Measurements from ENCODE around the gene GPM6B. TPM values are rescaled to one million over a fixed set of nuclear protein-coding genes. Genes with fewer than 3 reads are reported as not detected.

Gene GPM6B
- total RNA-seq, 2 experiments from 2014 or later, result not detected

- POLR2A ChIA-PET, result no interaction called here
Observed at GRCh38 chrX:13825178-13825762, 8.4 kb upstream of the GPM6B start.

GRCh38 chrX:13824746-13825145 lies 7.9 kb upstream of the GPM6B start:
- H3K4me3 Mint-ChIP-seq, result no peak overlapping the region
- peaks cover 2% of the 10 kb centered on the region for H3K27me3 Mint-ChIP-seq
- no peaks in the 10 kb centered on the region for H3K9me3 Mint-ChIP-seq
- no peak overlapping the region for H3K27ac Mint-ChIP-seq
- POLR2A ChIA-PET, result no interaction called here
- intact Hi-C loops (cut with micrococcal nuclease), result no loop called here
- H3K36me3 Mint-ChIP-seq (ENCODE audit: low read depth), result no peaks in the 10 kb centered on the region
- CTCF ChIA-PET, result no interaction called here
- TF ChIP-seq CTCF (IDR thresholded peaks at IDR 0.05), result no peak
- no peak for ATAC-seq
- no peak for DNase-seq
- no peaks in the 10 kb centered on the region for H3K4me1 Mint-ChIP-seq (ENCODE audit: low read depth)

More at GRCh38 chrX:13825178-13825762, 8.4 kb upstream of the GPM6B start:
- Mint-ChIP-seq H3K27ac (no peak overlapping the region), H3K36me3 (ENCODE audit: low read depth) (no peaks in the 10 kb centered on the region), H3K27me3 (no peaks in the 10 kb centered on the region), H3K9me3 (no peaks in the 10 kb centered on the region), H3K4me1 (ENCODE audit: low read depth) (no peaks in the 10 kb centered on the region), H3K4me3 (no peak overlapping the region)
- CTCF ChIA-PET, result no interaction called here
- no peak for TF ChIP-seq CTCF (IDR thresholded peaks at IDR 0.05)
- no peak for ATAC-seq
- intact Hi-C loops (cut with micrococcal nuclease), result no loop called here
- DNase-seq, result no peak

DNA sequence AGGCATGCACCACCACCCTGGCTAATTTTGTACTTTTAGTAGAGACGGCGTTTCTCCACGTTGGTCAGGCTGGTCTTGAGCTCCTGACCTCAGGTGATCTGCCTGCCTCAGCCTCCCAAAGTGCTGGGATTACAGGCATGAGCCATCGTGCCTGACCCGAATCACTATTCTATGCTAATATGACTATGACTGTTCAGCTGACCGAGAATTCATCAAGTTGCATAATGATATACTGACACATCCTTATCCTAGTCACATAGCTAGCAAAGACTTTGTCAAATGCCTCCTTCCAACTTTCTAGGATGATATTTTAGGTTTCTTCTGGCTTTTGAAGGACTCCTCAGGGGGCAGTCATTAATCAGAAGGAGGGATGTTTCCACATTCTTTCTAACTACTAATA lies 4.8 kb upstream of the GPM6B start:
- CTCF ChIA-PET, result no interaction called here
- DNase-seq (no peak), ATAC-seq (no peak)
- Mint-ChIP-seq H3K4me1 (ENCODE audit: low read depth) (no peaks in the 10 kb centered on the region), H3K36me3 (ENCODE audit: low read depth) (no peaks in the 10 kb centered on the region), H3K9me3 (no peaks in the 10 kb centered on the region), H3K27me3 (peaks cover 2% of the 10 kb centered on the region), H3K4me3 (no peak overlapping the region), H3K27ac (no peak overlapping the region)
- POLR2A ChIA-PET, result no interaction called here
- TF ChIP-seq CTCF (IDR thresholded peaks at IDR 0.05), result no peak
- intact Hi-C loops (cut with micrococcal nuclease), result no loop called here

DNA sequence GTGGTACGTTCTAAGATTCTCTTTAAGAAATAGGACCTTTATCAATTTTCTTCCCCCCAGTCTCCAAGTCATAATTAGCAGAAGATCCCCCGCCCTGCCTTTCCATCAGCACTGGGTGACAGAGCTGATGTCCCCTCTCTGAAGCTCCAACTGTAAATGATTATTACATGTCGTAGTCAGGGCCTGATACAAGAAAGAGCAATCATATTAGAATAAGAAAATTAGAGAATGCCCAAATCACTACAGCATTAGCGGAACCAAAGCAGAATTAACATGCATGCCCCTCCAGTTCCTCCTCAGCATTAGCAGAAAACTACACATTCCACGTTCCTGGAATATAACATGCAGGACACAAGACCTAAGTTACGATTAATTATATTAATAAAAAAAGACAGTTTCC lies 717 bp downstream of the GPM6B start:
- no peak for TF ChIP-seq CTCF (IDR thresholded peaks at IDR 0.05)
- ChIA-PET CTCF (no interaction called here), POLR2A (no interaction called here)
- intact Hi-C loops (cut with micrococcal nuclease), result no loop called here
- H3K4me3 Mint-ChIP-seq, result no peak overlapping the region
- no peak overlapping the region for H3K27ac Mint-ChIP-seq
- DNase-seq (no peak), ATAC-seq (no peak)
- H3K9me3 Mint-ChIP-seq, result no peaks in the 10 kb centered on the region
- H3K4me1 Mint-ChIP-seq (ENCODE audit: low read depth), result no peaks in the 10 kb centered on the region
- H3K27me3 Mint-ChIP-seq, result peaks cover 7% of the 10 kb centered on the region
- no peaks in the 10 kb centered on the region for H3K36me3 Mint-ChIP-seq (ENCODE audit: low read depth)

- Mint-ChIP-seq H3K4me1 (ENCODE audit: low read depth) (no peaks in the 10 kb centered on the region), H3K9me3 (no peaks in the 10 kb centered on the region), H3K4me3 (no peak overlapping the region), H3K27ac (no peak overlapping the region), H3K27me3 (peaks cover 7% of the 10 kb centered on the region), H3K36me3 (ENCODE audit: low read depth) (no peaks in the 10 kb centered on the region)
- TF ChIP-seq CTCF (IDR thresholded peaks at IDR 0.05), result no peak
- ChIA-PET CTCF (no interaction called here), POLR2A (no interaction called here)
- DNase-seq (no peak), ATAC-seq (no peak)
- intact Hi-C loops (cut with micrococcal nuclease), result no loop called here
Observed at GRCh38 chrX:13815664-13816063, 1.2 kb downstream of the GPM6B start.

Data from activated CD8-positive, alpha-beta T cell treated with anti-CD3 and anti-CD28 coated beads for 36 hours (primary cell).